PC-9 (cell line): ENCODE data around the gene FSIP1.

ENCODE experiments used
- CTCF ChIP-seq: fragments of 200-600 bp; sonication (generic); conservative IDR thresholded peaks from 2 replicates; pipeline ENCODE4 v1.6.1; 2017; ENCODE audit warnings: mixed run types, antibody characterized with exemption, mild to moderate bottlenecking, moderate library complexity
- EZH2 ChIP-seq: fragments of 200-600 bp; sonication (generic); IDR thresholded peaks from 2 replicates; pipeline ENCODE4 v1.8.0; 2017; ENCODE audit warnings: antibody characterized with exemption, low read depth

- TF ChIP-seq EZH2 (no peak), CTCF (no peak)
These were observed 194.7 kb downstream of the FSIP1 start for GRCh38 chr15:39587731-39588530.
